GM10248 (cell line): ENCODE measurements around the gene TYRO3.

Source experiments
- CTCF ChIA-PET: fragments of 300-600 bp; sonication (Branson Sonifier 250); formaldehyde crosslinking; extraction: SDS; loops from one replicate; lab custom pipeline; 2021; ENCODE audit warnings: antibody characterized with exemption; lab: Yijun Ruan, JAX
- POLR2A ChIA-PET: fragments of 350-650 bp; sonication (Branson Sonifier 250); formaldehyde crosslinking; extraction: SDS; loops from one replicate; lab custom pipeline; 2020; ENCODE audit warnings: antibody characterized with exemption; lab: Yijun Ruan, JAX
- DNase-seq: peaks from one replicate; pipeline ENCODE4 v3.0.0; 2012; ENCODE audit errors: extremely low spot score
- CTCF ChIP-seq: IDR thresholded peaks from 2 replicates; pipeline ENCODE4 v1.5.1; 2012; ENCODE audit warnings: mild to moderate bottlenecking, low read depth; ENCODE audit errors: extremely low read depth, missing control alignments, control extremely low read depth

TYRO3 gene

DNA sequence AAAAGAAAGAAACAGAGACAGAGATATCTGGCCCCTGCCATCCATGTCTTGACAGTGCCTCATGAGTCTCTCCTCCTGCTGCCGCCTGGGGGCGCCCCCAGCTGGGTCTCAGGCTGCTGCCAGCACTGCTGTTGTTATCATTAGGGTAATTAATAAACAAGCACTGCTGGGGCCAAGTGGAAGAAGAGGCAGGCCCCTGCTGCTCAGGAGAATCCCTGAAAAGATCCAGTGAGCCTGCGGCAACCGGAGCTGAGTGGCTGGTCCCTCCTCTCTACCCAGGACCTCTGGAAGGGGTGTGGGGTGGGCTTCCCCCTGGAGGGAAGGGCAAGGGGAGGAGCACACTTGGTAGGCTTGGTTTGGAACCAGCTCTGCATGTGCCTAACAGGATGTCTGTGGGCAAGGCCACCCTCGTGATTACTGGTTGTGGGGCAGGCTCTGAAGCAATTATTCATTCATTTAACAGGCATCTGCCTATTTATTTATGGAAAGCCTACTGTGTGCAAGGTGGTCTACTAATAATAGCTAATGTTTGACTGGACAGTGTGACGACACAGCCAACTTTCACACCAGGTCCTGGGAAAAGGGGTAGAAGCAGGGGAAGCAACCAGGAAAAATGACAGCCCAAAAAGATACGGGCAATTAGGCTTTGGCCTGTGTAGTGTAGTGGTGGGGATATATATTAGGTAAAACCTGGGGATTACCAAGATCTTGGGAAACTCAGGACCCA is 1.2 kb upstream of the TYRO3 start:
- POLR2A ChIA-PET: interaction anchor here (1.0 kb wide), 1 partner anchor 254 kb away, joined by 4 read pairs; no protein-coding TSS in a partner anchor
- CTCF ChIA-PET: interaction anchor here (0.7 to 2.3 kb wide), 18 partner anchors 8 to 432 kb away, joined by 3 to 35 read pairs (median 4); partner anchors contain the start of gene RPAP1
- DNase-seq: peak; percentile 75

DNA sequence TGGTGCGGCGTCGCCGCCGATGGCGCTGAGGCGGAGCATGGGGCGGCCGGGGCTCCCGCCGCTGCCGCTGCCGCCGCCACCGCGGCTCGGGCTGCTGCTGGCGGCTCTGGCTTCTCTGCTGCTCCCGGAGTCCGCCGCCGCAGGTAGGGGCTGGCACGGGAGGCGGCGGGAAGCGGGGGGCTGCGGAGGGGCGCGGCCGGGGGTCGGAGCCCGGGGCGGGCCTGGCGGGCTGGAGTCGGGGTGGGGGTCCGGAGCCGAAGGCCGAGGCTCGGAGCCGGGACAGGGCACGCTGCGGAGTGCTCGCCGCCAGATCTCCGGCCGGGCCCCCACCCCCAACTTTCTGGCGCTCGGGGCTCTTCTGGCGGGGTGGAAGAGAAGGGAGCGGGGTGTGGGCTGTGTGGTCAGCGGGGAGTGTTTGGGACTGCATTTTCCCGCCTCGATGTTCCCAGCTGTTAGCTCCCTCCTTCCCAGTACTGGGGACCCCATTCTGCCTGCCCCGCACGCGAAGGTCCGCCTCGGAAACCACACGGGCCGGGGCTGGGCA is 299 bp downstream of the TYRO3 start:
- no peak for DNase-seq
- ChIA-PET CTCF (interaction anchor here (0.9 to 1.5 kb wide), 3 partner anchors 38 to 335 kb away, joined by 3 read pairs; no protein-coding TSS in a partner anchor), POLR2A (interaction anchor here (0.5 kb wide), 1 partner anchor 54 kb away, joined by 3 read pairs; no protein-coding TSS in a partner anchor)
- TF ChIP-seq CTCF: no peak

More for the DNA sequence above, 1.2 kb upstream of the TYRO3 start:
- peak; percentile 81 for TF ChIP-seq CTCF

DNA sequence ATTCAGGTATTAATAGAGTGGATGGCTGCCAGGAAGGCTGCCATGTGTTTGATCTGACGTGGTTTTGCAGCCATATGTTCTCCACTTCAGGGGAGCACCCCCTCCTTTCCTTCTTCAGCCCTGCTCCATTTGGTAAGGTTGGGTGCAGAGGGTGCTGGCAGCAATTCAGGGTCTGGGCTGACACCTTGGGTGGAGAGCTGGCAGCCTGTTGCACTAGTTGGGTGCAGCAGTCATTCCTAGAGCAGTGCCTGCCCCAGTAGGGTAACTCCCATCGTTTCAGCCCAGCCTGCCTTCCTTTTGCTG is 1.5 kb downstream of the TYRO3 start:
- POLR2A ChIA-PET: no interaction called here
- CTCF ChIA-PET: interaction anchor here (0.5 to 1.6 kb wide), 5 partner anchors 9 to 251 kb away, joined by 3 to 9 read pairs (median 4); partner anchors contain the start of gene MAPKBP1
- no peak for DNase-seq
- TF ChIP-seq CTCF: no peak

DNA sequence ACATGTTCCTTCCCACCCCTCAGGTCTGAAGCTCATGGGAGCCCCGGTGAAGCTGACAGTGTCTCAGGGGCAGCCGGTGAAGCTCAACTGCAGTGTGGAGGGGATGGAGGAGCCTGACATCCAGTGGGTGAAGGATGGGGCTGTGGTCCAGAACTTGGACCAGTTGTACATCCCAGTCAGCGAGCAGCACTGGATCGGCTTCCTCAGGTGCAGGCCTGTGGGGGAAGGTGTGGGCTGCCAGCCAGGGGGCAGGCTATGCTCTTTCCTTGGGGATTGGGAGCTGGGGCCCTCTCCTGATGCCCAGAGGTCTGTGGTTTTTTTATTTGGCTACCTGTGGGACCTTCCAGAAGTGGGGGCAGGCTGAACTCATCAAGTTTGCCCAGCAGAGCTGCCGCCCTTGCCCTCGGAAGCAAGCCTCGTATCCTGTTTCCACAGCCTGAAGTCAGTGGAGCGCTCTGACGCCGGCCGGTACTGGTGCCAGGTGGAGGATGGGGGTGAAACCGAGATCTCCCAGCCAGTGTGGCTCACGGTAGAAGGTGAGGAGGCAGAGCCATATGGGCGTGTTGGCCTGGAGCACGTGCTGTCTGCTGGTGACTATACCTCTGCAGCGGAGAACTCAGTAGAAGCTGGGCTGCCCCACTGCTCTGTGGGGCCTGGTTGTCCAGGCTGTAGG is 2.2 kb downstream of the TYRO3 start:
- ChIA-PET POLR2A (no interaction called here), CTCF (interaction anchor here (1.2 to 1.6 kb wide), 5 partner anchors 10 to 343 kb away, joined by 3 to 9 read pairs (median 4); partner anchors contain the start of gene MAPKBP1)
- no peak for TF ChIP-seq CTCF
- DNase-seq: no peak

GRCh38 chr15:41561777-41562145 is 2.7 kb downstream of the TYRO3 start:
- POLR2A ChIA-PET: no interaction called here

More at GRCh38 chr15:41561777-41562145, 2.7 kb downstream of the TYRO3 start:
- CTCF ChIA-PET: interaction anchor here (1.2 to 1.9 kb wide), 5 partner anchors 10 to 343 kb away, joined by 3 to 9 read pairs (median 5); partner anchors contain the start of gene MAPKBP1
- DNase-seq: no peak
- TF ChIP-seq CTCF: no peak
